ENCODE results near the gene OTOGL.

- TF ChIP-seq, protein P1, sequence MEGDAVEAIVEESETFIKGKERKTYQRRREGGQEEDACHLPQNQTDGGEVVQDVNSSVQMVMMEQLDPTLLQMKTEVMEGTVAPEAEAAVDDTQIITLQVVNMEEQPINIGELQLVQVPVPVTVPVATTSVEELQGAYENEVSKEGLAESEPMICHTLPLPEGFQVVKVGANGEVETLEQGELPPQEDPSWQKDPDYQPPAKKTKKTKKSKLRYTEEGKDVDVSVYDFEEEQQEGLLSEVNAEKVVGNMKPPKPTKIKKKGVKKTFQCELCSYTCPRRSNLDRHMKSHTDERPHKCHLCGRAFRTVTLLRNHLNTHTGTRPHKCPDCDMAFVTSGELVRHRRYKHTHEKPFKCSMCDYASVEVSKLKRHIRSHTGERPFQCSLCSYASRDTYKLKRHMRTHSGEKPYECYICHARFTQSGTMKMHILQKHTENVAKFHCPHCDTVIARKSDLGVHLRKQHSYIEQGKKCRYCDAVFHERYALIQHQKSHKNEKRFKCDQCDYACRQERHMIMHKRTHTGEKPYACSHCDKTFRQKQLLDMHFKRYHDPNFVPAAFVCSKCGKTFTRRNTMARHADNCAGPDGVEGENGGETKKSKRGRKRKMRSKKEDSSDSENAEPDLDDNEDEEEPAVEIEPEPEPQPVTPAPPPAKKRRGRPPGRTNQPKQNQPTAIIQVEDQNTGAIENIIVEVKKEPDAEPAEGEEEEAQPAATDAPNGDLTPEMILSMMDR (IDR thresholded peaks at IDR 0.05; ENCODE audit: poor library complexity, severe bottlenecking) = no peak
- TF ChIP-seq EZH2 (IDR thresholded peaks at IDR 0.05; ENCODE audit: borderline replicate concordance, insufficient read depth, low read length, poor library complexity, severe bottlenecking) (no peak), POLR2AphosphoS5 (IDR thresholded peaks at IDR 0.05) (no peak), TAF1 (IDR thresholded peaks at IDR 0.05; ENCODE audit: low read depth) (no peak), EP300 (conservative IDR thresholded peaks at IDR 0.05; ENCODE audit: poor library complexity, severe bottlenecking) (no peak), SMC3 (conservative IDR thresholded peaks at IDR 0.05; ENCODE audit: poor library complexity) (no peak), RAD21 (conservative IDR thresholded peaks at IDR 0.05) (no peak), MXI1 (conservative IDR thresholded peaks at IDR 0.05; ENCODE audit: poor library complexity, severe bottlenecking) (no peak)
These were observed 34.4 kb upstream of the OTOGL start for GRCh38 chr12:80064951-80065350.

Measured in neural cell (in vitro differentiated cells).